CD14-positive monocyte (primary cell): ENCODE data around the gene TIAM1. TPM values are rescaled to one million over a fixed set of nuclear protein-coding genes. Genes with fewer than 3 reads are reported as not detected.

Source experiments
- DNase-seq, 3 donors: peaks; one replicate each; pipeline ENCODE4 v3.0.0-alpha.2; 2011 to 2022
- H2AFZ ChIP-seq: 2 replicates; pipeline ENCODE4 v1.6.0; 2012; ENCODE audit warnings: mild to moderate bottlenecking, low read depth, low read length, inconsistent platforms; ENCODE audit not compliant: insufficient read depth, poor library complexity, severe bottlenecking
- H3K27ac ChIP-seq, 2 donors: 1 replicate in 1 of 2; 2 replicates in 1 of 2; pipeline ENCODE4 v1.5.1; 2012 to 2013; ENCODE audit warnings: low read length in 2 of 2, control low read depth in 1 of 2, inconsistent platforms in 1 of 2, low read depth in 1 of 2, mild to moderate bottlenecking in 1 of 2
- H3K27me3 ChIP-seq, 2 donors: one replicate each; pipeline versions ENCODE4 v1.6.0 to v1.6.1; 2011 to 2013; ENCODE audit warnings: low read length in 2 of 2; ENCODE audit not compliant: control insufficient read depth in 2 of 2, insufficient read depth in 2 of 2
- H3K36me3 ChIP-seq, 2 donors: replicated peaks in 1 of 2; 1 replicate in 1 of 2; 2 replicates in 1 of 2; pipeline versions ENCODE4 v1.5.1 to v1.6.1; 2012 to 2013; ENCODE audit warnings: low read length in 2 of 2, control low read depth in 1 of 2, inconsistent platforms in 1 of 2, mild to moderate bottlenecking in 1 of 2; ENCODE audit not compliant: insufficient read depth in 2 of 2, control insufficient read depth in 1 of 2
- H3K4me1 ChIP-seq, 2 donors: 1 replicate in 1 of 2; 2 replicates in 1 of 2; pipeline versions ENCODE4 v1.5.1 to v1.6.1; 2012 to 2013; ENCODE audit warnings: low read length in 2 of 2, control low read depth in 1 of 2, inconsistent platforms in 1 of 2, mild to moderate bottlenecking in 1 of 2, moderate library complexity in 1 of 2; ENCODE audit not compliant: insufficient read depth in 2 of 2, control insufficient read depth in 1 of 2
- H3K4me2 ChIP-seq: replicated peaks from 2 replicates; pipeline ENCODE3; 2012; ENCODE audit warnings: low read length, moderate library complexity, mild to moderate bottlenecking; ENCODE audit not compliant: poor library complexity, severe bottlenecking; ENCODE audit errors: extremely low read depth
- H3K4me3 ChIP-seq, 3 experiments: fragments of 200-600 bp in 1 of 3; sonication (generic) in 1 of 3; replicated peaks in 1 of 3; 1 replicate in 2 of 3; 2 replicates in 1 of 3; pipeline ENCODE4 v1.5.1; 2011 to 2013; ENCODE audit warnings: low read length in 3 of 3, mild to moderate bottlenecking in 3 of 3, control low read depth in 2 of 3, low read depth in 2 of 3, inconsistent platforms in 1 of 3, moderate library complexity in 1 of 3
- H3K79me2 ChIP-seq: 2 replicates; pipeline ENCODE4 v1.6.0; 2012; ENCODE audit warnings: mild to moderate bottlenecking, control low read depth, inconsistent platforms, low read length, moderate library complexity; ENCODE audit not compliant: insufficient read depth
- H3K9ac ChIP-seq: 2 replicates; pipeline ENCODE4 v1.6.0; 2017; ENCODE audit warnings: low read length, mild to moderate bottlenecking; ENCODE audit not compliant: insufficient read depth, poor library complexity, severe bottlenecking
- H3K9me3 ChIP-seq, 2 donors: replicated peaks in 1 of 2; 1 replicate in 1 of 2; 2 replicates in 1 of 2; pipeline versions ENCODE4 v1.5.1 to v1.6.1; 2012 to 2013; ENCODE audit warnings: low read length in 2 of 2, control low read depth in 1 of 2; ENCODE audit not compliant: control insufficient read depth in 1 of 2, insufficient read depth in 1 of 2
- H4K20me1 ChIP-seq: 2 replicates; pipeline ENCODE4 v1.6.0; 2012; ENCODE audit warnings: mild to moderate bottlenecking, low read length, control low read depth, moderate library complexity; ENCODE audit not compliant: insufficient read depth
- H3K27ac Mint-ChIP-seq, 7 donors: one replicate each; pipeline ENCODE4 v1.8.0; 2020; ENCODE audit warnings: mild to moderate bottlenecking in 7 of 7, mixed read lengths in 7 of 7, moderate library complexity in 6 of 7, inconsistent platforms in 2 of 7
- H3K27me3 Mint-ChIP-seq, 3 donors: one replicate each; pipeline ENCODE4 v1.8.0; 2021 to 2022; ENCODE audit warnings: low read depth in 3 of 3, mild to moderate bottlenecking in 3 of 3, mixed read lengths in 3 of 3, moderate library complexity in 3 of 3, inconsistent platforms in 1 of 3
- H3K36me3 Mint-ChIP-seq, 2 donors: one replicate each; pipeline ENCODE4 v1.8.0; 2020; ENCODE audit warnings: mixed read lengths in 2 of 2, inconsistent platforms in 1 of 2, mild to moderate bottlenecking in 1 of 2
- H3K4me1 Mint-ChIP-seq: one replicate; pipeline ENCODE4 v1.8.0; 2020; ENCODE audit warnings: mild to moderate bottlenecking, mixed read lengths
- H3K4me3 Mint-ChIP-seq, 2 donors: one replicate each; pipeline ENCODE4 v1.8.0; 2020; ENCODE audit warnings: mild to moderate bottlenecking in 2 of 2, mixed read lengths in 2 of 2, moderate library complexity in 1 of 2
- H3K9me3 Mint-ChIP-seq, 7 donors: one replicate each; pipeline ENCODE4 v1.8.0; 2020 to 2022; ENCODE audit warnings: mixed read lengths in 7 of 7, mild to moderate bottlenecking in 6 of 7, moderate library complexity in 6 of 7, inconsistent platforms in 2 of 7
- CTCF ChIP-seq: fragments of 200-600 bp; IDR thresholded peaks from one replicate; pipeline ENCODE4 v1.8.0; 2022; ENCODE audit warnings: antibody characterized with exemption, mild to moderate bottlenecking
- WGBS: methylation state at CpG from one replicate; pipeline ENCODE4 v1.1.5; 2013; ENCODE audit warnings: missing lambda C conversion rate; ENCODE audit not compliant: insufficient coverage; 5-methylcytosine and 5-hydroxymethylcytosine counted together
- intact Hi-C, 2 donors: fragments of 100-400 bp; cut with micrococcal nuclease; formaldehyde crosslinking; loops; one replicate each; pipeline versions ENCODE4 v1.15.0 to v1.15.1; 2023
- polyA plus RNA-seq, 3 donors: library from polyadenylated mRNA; depleted of rRNA in 1 of 3; unstranded in 2 of 3; stranded (reverse) in 1 of 3; fragments of 300-500 nt in 2 of 3; fragments of >200 nt in 1 of 3; fragmentation: Illumina TruSeq in 2 of 3; gene quantifications; 1 replicate in 2 of 3; 2 replicates in 1 of 3; pipeline ENCODE4 v1.2.3, GENCODE V29; 2012 to 2021

TIAM1 gene
- polyA plus RNA-seq, 3 donors = 17.7 to 55.0 (median 45.3) TPM

- H3K4me3 ChIP-seq = no peak overlapping the region
- intact Hi-C loops = no loop called here
- H3K4me3 Mint-ChIP-seq = no peak overlapping the region
- no peak overlapping the region for H2AFZ ChIP-seq
- H3K36me3 Mint-ChIP-seq = peaks cover 10 to 11% of the 10 kb centered on the region in 2 donors
- H3K36me3 ChIP-seq = no peaks in the 10 kb centered on the region
- H4K20me1 ChIP-seq = peaks cover 99% of the 10 kb centered on the region
- peak overlapping the region in 1 of 7 donors; percentile 77 for H3K27ac Mint-ChIP-seq
- no peak overlapping the region for H3K4me2 ChIP-seq
- 96% methylated on average over 3 of the region's 4 CpGs for WGBS
- H3K4me1 Mint-ChIP-seq = no peaks in the 10 kb centered on the region
- H3K27ac ChIP-seq = no peak overlapping the region
- H3K9ac ChIP-seq = no peak overlapping the region
- H3K9me3 Mint-ChIP-seq = peaks cover 0 to 1% (median 0%) of the 10 kb centered on the region in 7 donors
- H3K4me1 ChIP-seq = no peaks in the 10 kb centered on the region
- no peak for TF ChIP-seq CTCF
- no peaks in the 10 kb centered on the region for H3K27me3 ChIP-seq
- no peaks in the 10 kb centered on the region for H3K9me3 ChIP-seq
- no peak for DNase-seq
- peaks cover 4% of the 10 kb centered on the region for H3K79me2 ChIP-seq
- peaks cover 0 to 2% (median 2%) of the 10 kb centered on the region in 3 donors for H3K27me3 Mint-ChIP-seq
Observed at GRCh38 chr21:31305888-31306287, 38.2 kb downstream of the TIAM1 start.

- H3K9me3 ChIP-seq = no peaks in the 10 kb centered on the region
- H3K4me3 Mint-ChIP-seq = no peak overlapping the region
- H3K27me3 Mint-ChIP-seq = peaks cover 0 to 2% (median 1%) of the 10 kb centered on the region in 3 donors
- no peaks in the 10 kb centered on the region for H3K27me3 ChIP-seq
- no peaks in the 10 kb centered on the region for H3K4me1 ChIP-seq
- no peak overlapping the region for H3K4me3 ChIP-seq
- H3K9me3 Mint-ChIP-seq = peaks cover 2 to 15% (median 3%) of the 10 kb centered on the region in 7 donors
- no peaks in the 10 kb centered on the region for H3K36me3 ChIP-seq
- H3K9ac ChIP-seq = no peak overlapping the region
- no peaks in the 10 kb centered on the region for H3K4me1 Mint-ChIP-seq
- WGBS = 97% methylated on average over 9 of the region's 15 CpGs
- peak overlapping the region in 1 of 7 donors; percentile 52 for H3K27ac Mint-ChIP-seq
- peaks cover 1 to 5% of the 10 kb centered on the region in 2 donors for H3K36me3 Mint-ChIP-seq
- H4K20me1 ChIP-seq = peaks cover 99% of the 10 kb centered on the region
- TF ChIP-seq CTCF = no peak
- DNase-seq = no peak
- H3K4me2 ChIP-seq = no peak overlapping the region
- intact Hi-C loops = no loop called here
- peaks cover 5% of the 10 kb centered on the region for H3K79me2 ChIP-seq
- no peak overlapping the region for H3K27ac ChIP-seq
- no peak overlapping the region for H2AFZ ChIP-seq
Observed at GRCh38 chr21:31299291-31300147, 44.5 kb downstream of the TIAM1 start.
